Measurements from ENCODE around the gene OXSR1.

GRCh38 chr3:38281895-38282686, 116.8 kb downstream of the OXSR1 start, which contains the start of gene SLC22A14:
- TF ChIP-seq CTCF (IDR thresholded peaks at IDR 0.05), result no peak
- TF ChIP-seq POLR2A (IDR thresholded peaks at IDR 0.05), result no peak

Measured in Peyer's patch (tissue), 4 donors.